IPS DF 4.7 (cell line): ENCODE results near the gene PIGW.
A peak's percentile ranks its signal among the peaks of the same experiment; 100 is the strongest.

ENCODE experiments used
- DNase-seq: peaks from one replicate; pipeline ENCODE4 v3.0.0-alpha.2; 2013; ENCODE audit warnings: low spot score; ENCODE audit errors: extremely low read depth

PIGW gene

GRCh38 chr17:36534840-36535668 lies at the start of gene PIGW, which contains the start of gene MYO19:
TSS of gene PIGW (plus strand) at chr17:36534987. CDS start at chr17:36537102, 2,115 bp downstream.
TSS of gene MYO19 (minus strand) at chr17:36534868. CDS start at chr17:36532538, 2,330 bp downstream.
- no peak for DNase-seq

- no peak for DNase-seq
These were observed 49.8 kb upstream of the PIGW start for GRCh38 chr17:36485027-36485426.

GRCh38 chr17:36485805-36486203 lies 49.0 kb upstream of the PIGW start:
- DNase-seq: peak; percentile 7

GRCh38 chr17:36486204-36487194 lies 48.3 kb upstream of the PIGW start, which contains the start of gene ZNHIT3:
TSS of gene ZNHIT3 (plus strand) at chr17:36486681. CDS start at chr17:36486700, 19 bp downstream.
- peak; percentile 81 for DNase-seq

GRCh38 chr17:36493956-36494355 lies 40.8 kb upstream of the PIGW start:
- no peak for DNase-seq

GRCh38 chr17:36494674-36495073 lies 40.1 kb upstream of the PIGW start:
- DNase-seq: no peak

GRCh38 chr17:36495076-36495578 lies 39.7 kb upstream of the PIGW start:
- no peak for DNase-seq

- no peak for DNase-seq
These were observed 38.6 kb upstream of the PIGW start for GRCh38 chr17:36496018-36496789.

- no peak for DNase-seq
These were observed 36.6 kb upstream of the PIGW start for GRCh38 chr17:36498155-36498554.

GRCh38 chr17:36498560-36499300 lies 36.1 kb upstream of the PIGW start:
- no peak for DNase-seq

GRCh38 chr17:36500745-36501225 lies 34.0 kb upstream of the PIGW start:
- DNase-seq: no peak

GRCh38 chr17:36501351-36501750 lies 33.4 kb upstream of the PIGW start:
- DNase-seq: no peak

- no peak for DNase-seq
These were observed 32.8 kb upstream of the PIGW start for GRCh38 chr17:36501963-36502362.

- no peak for DNase-seq
These were observed 31.2 kb upstream of the PIGW start for GRCh38 chr17:36503456-36504155.

GRCh38 chr17:36504156-36504545 lies 30.6 kb upstream of the PIGW start:
- DNase-seq: no peak

- no peak for DNase-seq
These were observed 29.6 kb upstream of the PIGW start for GRCh38 chr17:36505171-36505570.

- DNase-seq: no peak
These were observed 28.4 kb upstream of the PIGW start for GRCh38 chr17:36506249-36506826.

- no peak for DNase-seq
These were observed 28.0 kb upstream of the PIGW start for GRCh38 chr17:36506831-36507230.

- DNase-seq: no peak
These were observed 27.5 kb upstream of the PIGW start for GRCh38 chr17:36507266-36507665.
